HEK293 (cell line): ENCODE results near the gene EFNA2.
"Not testable (repeated sequence)": the region's sequence is repeated elsewhere in the genome, so short reads cannot be mapped to it uniquely, and the experiment has no call there.

ENCODE experiments used
- CTCF ChIA-PET: fragments of 350-600 bp; formaldehyde crosslinking; extraction: SDS; loops from one replicate; lab custom pipeline; 2021; ENCODE audit warnings: antibody characterized with exemption; lab: Yijun Ruan, JAX
- POLR2A ChIA-PET: fragments of 300-600 bp; formaldehyde crosslinking; extraction: SDS; loops from one replicate; lab custom pipeline; 2020; ENCODE audit warnings: antibody characterized with exemption, inconsistent platforms; lab: Yijun Ruan, JAX
- H3K27ac ChIP-seq: fragments of 200-500 bp; sonication (Bioruptor generic); 2 replicates; pipeline ENCODE4 v1.5.1; 2014; ENCODE audit warnings: low read depth, low read length, control low read depth, inconsistent platforms; ENCODE audit errors: extremely low read depth
- H3K36me3 ChIP-seq, 2 experiments: fragments of 200-500 bp in 1 of 2; sonication (Bioruptor generic) in 1 of 2; 1 replicate in 1 of 2; 2 replicates in 1 of 2; pipeline ENCODE4 v1.5.1; 2014 to 2017; ENCODE audit warnings: inconsistent platforms in 2 of 2, low read length in 2 of 2; ENCODE audit not compliant: control insufficient read depth in 2 of 2, insufficient read depth in 1 of 2
- H3K4me1 ChIP-seq: fragments of 200-500 bp; sonication (Bioruptor generic); 2 replicates; pipeline ENCODE4 v1.5.1; 2014; ENCODE audit warnings: mild to moderate bottlenecking, low read length, inconsistent platforms; ENCODE audit not compliant: control insufficient read depth, insufficient read depth
- H3K4me3 ChIP-seq: 2 replicates; pipeline ENCODE4 v1.5.1; 2011; ENCODE audit warnings: low read depth, mild to moderate bottlenecking, control low read depth, low read length, moderate library complexity
- H3K9me3 ChIP-seq: fragments of 200-500 bp; sonication (Bioruptor generic); 2 replicates; pipeline ENCODE4 v1.5.1; 2014; ENCODE audit warnings: low read depth, low read length, inconsistent platforms; ENCODE audit not compliant: control insufficient read depth, insufficient read depth
- GFI1B ChIP-seq: fragments of 450-650 bp; formaldehyde crosslinking; IDR thresholded peaks from 2 replicates; pipeline ENCODE4 v1.5.1; 2016; ENCODE audit warnings: missing biosample characterization, missing genetic modification characterization
- GLIS1 ChIP-seq: fragments of 450-650 bp; formaldehyde crosslinking; IDR thresholded peaks from 2 replicates; pipeline ENCODE4 v1.5.1; 2016; ENCODE audit warnings: missing biosample characterization, missing genetic modification characterization
- HOXA7 ChIP-seq: sonication (generic); formaldehyde crosslinking; IDR thresholded peaks from 2 replicates; pipeline ENCODE4 v1.8.1; 2022; ENCODE audit warnings: missing genetic modification reagents, borderline replicate concordance
- HOXD13 ChIP-seq: sonication (generic); formaldehyde crosslinking; IDR thresholded peaks from 2 replicates; pipeline ENCODE4 v1.8.0; 2022; ENCODE audit warnings: missing genetic modification reagents, borderline replicate concordance
- ZBTB8A ChIP-seq: fragments of 450-650 bp; formaldehyde crosslinking; IDR thresholded peaks from 2 replicates; pipeline ENCODE4 v1.5.1; 2016; ENCODE audit warnings: missing biosample characterization, missing genetic modification characterization
- ZNF16 ChIP-seq: fragments of 450-650 bp; formaldehyde crosslinking; IDR thresholded peaks from 2 replicates; pipeline ENCODE4 v1.5.1; 2016; ENCODE audit warnings: low read depth, missing biosample characterization, missing genetic modification characterization
- ZNF18 ChIP-seq: fragments of 450-650 bp; formaldehyde crosslinking; IDR thresholded peaks from 2 replicates; pipeline ENCODE4 v1.5.1; 2016; ENCODE audit warnings: missing biosample characterization, missing genetic modification characterization
- ZNF202 ChIP-seq: fragments of 450-650 bp; formaldehyde crosslinking; IDR thresholded peaks from 2 replicates; pipeline ENCODE4 v1.5.1; 2016; ENCODE audit warnings: missing biosample characterization, missing genetic modification characterization, borderline replicate concordance
- ZNF366 ChIP-seq: fragments of 450-650 bp; formaldehyde crosslinking; conservative IDR thresholded peaks from 2 replicates; pipeline ENCODE4 v1.5.1; 2016; ENCODE audit warnings: missing biosample characterization, missing genetic modification characterization
- ZNF398 ChIP-seq: fragments of 450-650 bp; formaldehyde crosslinking; IDR thresholded peaks from 2 replicates; pipeline ENCODE4 v1.5.1; 2017; ENCODE audit warnings: missing biosample characterization, missing genetic modification characterization
- ZNF600 ChIP-seq: fragments of 450-650 bp; formaldehyde crosslinking; IDR thresholded peaks from 2 replicates; pipeline ENCODE4 v1.5.1; 2016; ENCODE audit warnings: missing biosample characterization, missing genetic modification characterization
- ZNF623 ChIP-seq: fragments of 450-650 bp; formaldehyde crosslinking; IDR thresholded peaks from 2 replicates; pipeline ENCODE4 v1.5.1; 2016; ENCODE audit warnings: missing biosample characterization, missing genetic modification characterization
- ZNF660 ChIP-seq: fragments of 450-650 bp; IDR thresholded peaks from 2 replicates; pipeline ENCODE4 v1.5.1; 2018; ENCODE audit warnings: missing biosample characterization, mild to moderate bottlenecking, missing genetic modification characterization
- TF ChIP-seq, protein P1 (sequence below): fragments of 450-650 bp; formaldehyde crosslinking; IDR thresholded peaks from 2 replicates; pipeline ENCODE4 v1.5.1; 2017; ENCODE audit warnings: missing biosample characterization, missing genetic modification characterization
- TF ChIP-seq, protein P2 (sequence below): fragments of 450-650 bp; formaldehyde crosslinking; IDR thresholded peaks from 2 replicates; pipeline ENCODE4 v1.5.1; 2016; ENCODE audit warnings: missing biosample characterization, missing genetic modification characterization

EFNA2 gene

GRCh38 chr19:1304197-1304924, 18.7 kb downstream of the EFNA2 start:
- POLR2A ChIA-PET = interaction anchor here (0.8 to 1.5 kb wide), 2 partner anchors 29 to 35 kb away, joined by 3 to 7 read pairs; partner anchors contain the start of genes CIRBP and FAM174C
- TF ChIP-seq ZNF18 (tag by site-specific recombination) (no peak), ZNF398 (tag by site-specific recombination) (no peak), GFI1B (tag by site-specific recombination) (no peak), HOXA7 (CRISPR knock-in tag) (no peak), ZBTB8A (tag by site-specific recombination) (no peak), HOXD13 (CRISPR knock-in tag) (no peak), ZNF16 (no peak), ZNF660 (no peak), ZNF366 (tag by site-specific recombination) (no peak), ZNF202 (tag by site-specific recombination) (no peak), ZNF623 (peak; percentile 88)
- TF ChIP-seq, protein P1, sequence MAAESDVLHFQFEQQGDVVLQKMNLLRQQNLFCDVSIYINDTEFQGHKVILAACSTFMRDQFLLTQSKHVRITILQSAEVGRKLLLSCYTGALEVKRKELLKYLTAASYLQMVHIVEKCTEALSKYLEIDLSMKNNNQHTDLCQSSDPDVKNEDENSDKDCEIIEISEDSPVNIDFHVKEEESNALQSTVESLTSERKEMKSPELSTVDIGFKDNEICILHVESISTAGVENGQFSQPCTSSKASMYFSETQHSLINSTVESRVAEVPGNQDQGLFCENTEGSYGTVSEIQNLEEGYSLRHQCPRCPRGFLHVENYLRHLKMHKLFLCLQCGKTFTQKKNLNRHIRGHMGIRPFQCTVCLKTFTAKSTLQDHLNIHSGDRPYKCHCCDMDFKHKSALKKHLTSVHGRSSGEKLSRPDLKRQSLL (tag by site-specific recombination) = no peak
- TF ChIP-seq, protein P2, sequence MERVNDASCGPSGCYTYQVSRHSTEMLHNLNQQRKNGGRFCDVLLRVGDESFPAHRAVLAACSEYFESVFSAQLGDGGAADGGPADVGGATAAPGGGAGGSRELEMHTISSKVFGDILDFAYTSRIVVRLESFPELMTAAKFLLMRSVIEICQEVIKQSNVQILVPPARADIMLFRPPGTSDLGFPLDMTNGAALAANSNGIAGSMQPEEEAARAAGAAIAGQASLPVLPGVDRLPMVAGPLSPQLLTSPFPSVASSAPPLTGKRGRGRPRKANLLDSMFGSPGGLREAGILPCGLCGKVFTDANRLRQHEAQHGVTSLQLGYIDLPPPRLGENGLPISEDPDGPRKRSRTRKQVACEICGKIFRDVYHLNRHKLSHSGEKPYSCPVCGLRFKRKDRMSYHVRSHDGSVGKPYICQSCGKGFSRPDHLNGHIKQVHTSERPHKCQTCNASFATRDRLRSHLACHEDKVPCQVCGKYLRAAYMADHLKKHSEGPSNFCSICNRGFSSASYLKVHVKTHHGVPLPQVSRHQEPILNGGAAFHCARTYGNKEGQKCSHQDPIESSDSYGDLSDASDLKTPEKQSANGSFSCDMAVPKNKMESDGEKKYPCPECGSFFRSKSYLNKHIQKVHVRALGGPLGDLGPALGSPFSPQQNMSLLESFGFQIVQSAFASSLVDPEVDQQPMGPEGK (tag by site-specific recombination) = 0 out of 2 replicates have a peak, but pooled peaks have one; percentile 20
- H3K9me3 ChIP-seq = no peaks in the 10 kb centered on the region
- no peak overlapping the region for H3K27ac ChIP-seq
- no peaks in the 10 kb centered on the region for H3K36me3 ChIP-seq
- H3K4me3 ChIP-seq = no peak overlapping the region
- H3K4me1 ChIP-seq = no peaks in the 10 kb centered on the region
- CTCF ChIA-PET = interaction anchor here (0.6 kb wide), 1 partner anchor 60 kb away, joined by 3 read pairs; no protein-coding TSS in a partner anchor

GRCh38 chr19:1305354-1305753, 19.7 kb downstream of the EFNA2 start:
- not testable (repeated sequence) for H3K27ac ChIP-seq, H3K4me1 ChIP-seq, H3K4me3 ChIP-seq, H3K9me3 ChIP-seq, H3K36me3 ChIP-seq
- ChIA-PET POLR2A (interaction anchor here (0.7 kb wide), 2 partner anchors 15 to 30 kb away, joined by 3 to 4 read pairs; no protein-coding TSS in a partner anchor), CTCF (interaction anchor here (0.7 kb wide), 1 partner anchor 20 kb away, joined by 6 read pairs; the partner anchor contains the start of gene EFNA2)
- TF ChIP-seq ZNF600 (tag by site-specific recombination) (peak; percentile 81), GLIS1 (tag by site-specific recombination) (peak; percentile 27; the same call in 1 of the 2 replicates)
- TF ChIP-seq, protein P1 (tag by site-specific recombination) = peak; percentile 84
